Omental fat pad (tissue), 4 donors: ENCODE results near the gene TMUB2. TPM values are rescaled to one million over a fixed set of nuclear protein-coding genes. Genes with fewer than 3 reads are reported as not detected.
"Not testable (repeated sequence)": the region's sequence is repeated elsewhere in the genome, so short reads cannot be mapped to it uniquely, and the experiment has no call there.

Experiments
- ATAC-seq: fragments of 150-250 bp; one replicate; pipeline ENCODE4 v1.9.1; 2016; ENCODE audit warnings: mild to moderate bottlenecking, moderate library complexity; ENCODE audit not compliant: low FRiP score
- DNase-seq: peaks from one replicate; pipeline ENCODE4 v3.0.0-alpha.2; 2019; ENCODE audit warnings: low spot score
- total RNA-seq, 4 donors: library from RNA; depleted of rRNA; stranded (reverse); fragments of >200 nt; gene quantifications; one replicate each; pipeline ENCODE4 v1.1.0, GENCODE V29; 2016
- TF ChIP-seq, protein P1 (sequence below), 3 donors: fragments of 450-650 bp; IDR thresholded peaks; one replicate each; pipeline ENCODE4 v1.5.1; 2016 to 2017; ENCODE audit warnings: antibody characterized with exemption in 3 of 3, mild to moderate bottlenecking in 3 of 3, moderate library complexity in 2 of 3

Gene TMUB2
- total RNA-seq = 10 to 100 TPM; 31.7 to 41.2 (median 35.8) TPM

DNA sequence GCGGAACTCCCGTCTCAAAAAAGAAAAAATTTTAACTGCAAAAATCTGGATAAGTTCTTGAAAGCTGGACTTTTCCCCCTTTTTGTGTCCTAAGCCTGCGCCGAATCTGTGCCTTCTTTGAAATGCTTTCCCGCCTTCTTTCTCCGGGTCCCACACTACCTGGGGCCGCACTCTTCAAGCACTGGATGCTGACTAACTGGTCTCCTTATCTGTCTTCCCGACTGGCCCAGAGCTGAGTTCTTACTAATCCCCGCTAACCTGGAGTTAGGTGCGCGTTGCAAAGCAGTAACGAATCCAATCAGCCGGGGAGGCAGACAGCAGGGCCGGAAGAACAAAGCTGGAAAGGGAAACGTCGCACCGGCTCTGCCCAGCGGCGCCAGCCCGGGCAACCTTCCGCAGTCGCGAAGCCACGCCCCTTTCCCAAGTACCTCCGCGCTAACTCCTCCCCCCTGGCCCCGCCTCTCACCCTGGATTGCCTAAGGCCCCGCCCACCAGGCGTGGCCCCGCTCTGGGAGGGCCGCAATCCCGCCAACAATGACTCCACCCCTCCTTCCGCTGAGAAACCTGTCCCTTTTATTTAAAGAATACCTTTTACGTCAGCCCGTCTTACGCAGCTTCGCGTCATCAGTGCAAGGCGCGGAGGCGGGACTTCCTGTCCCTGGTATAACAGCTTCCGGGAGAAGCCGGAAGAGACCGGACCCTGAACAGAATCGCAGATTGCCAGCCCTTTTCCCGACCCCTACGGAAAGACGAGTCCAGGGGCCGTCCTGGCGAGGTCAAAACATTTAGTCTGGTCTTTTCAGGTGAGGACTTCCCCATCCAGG, at the start of gene TMUB2:
Gene TMUB2, plus strand, starts transcription at position 666 of the 824 bp plus-strand sequence. CDS start 737 bp downstream, outside the sequence.
- TF ChIP-seq, protein P1, sequence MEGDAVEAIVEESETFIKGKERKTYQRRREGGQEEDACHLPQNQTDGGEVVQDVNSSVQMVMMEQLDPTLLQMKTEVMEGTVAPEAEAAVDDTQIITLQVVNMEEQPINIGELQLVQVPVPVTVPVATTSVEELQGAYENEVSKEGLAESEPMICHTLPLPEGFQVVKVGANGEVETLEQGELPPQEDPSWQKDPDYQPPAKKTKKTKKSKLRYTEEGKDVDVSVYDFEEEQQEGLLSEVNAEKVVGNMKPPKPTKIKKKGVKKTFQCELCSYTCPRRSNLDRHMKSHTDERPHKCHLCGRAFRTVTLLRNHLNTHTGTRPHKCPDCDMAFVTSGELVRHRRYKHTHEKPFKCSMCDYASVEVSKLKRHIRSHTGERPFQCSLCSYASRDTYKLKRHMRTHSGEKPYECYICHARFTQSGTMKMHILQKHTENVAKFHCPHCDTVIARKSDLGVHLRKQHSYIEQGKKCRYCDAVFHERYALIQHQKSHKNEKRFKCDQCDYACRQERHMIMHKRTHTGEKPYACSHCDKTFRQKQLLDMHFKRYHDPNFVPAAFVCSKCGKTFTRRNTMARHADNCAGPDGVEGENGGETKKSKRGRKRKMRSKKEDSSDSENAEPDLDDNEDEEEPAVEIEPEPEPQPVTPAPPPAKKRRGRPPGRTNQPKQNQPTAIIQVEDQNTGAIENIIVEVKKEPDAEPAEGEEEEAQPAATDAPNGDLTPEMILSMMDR (IDR thresholded peaks at IDR 0.05) = no peak
- DNase-seq = peak; percentile 95
- ATAC-seq = peak; percentile 95

DNA sequence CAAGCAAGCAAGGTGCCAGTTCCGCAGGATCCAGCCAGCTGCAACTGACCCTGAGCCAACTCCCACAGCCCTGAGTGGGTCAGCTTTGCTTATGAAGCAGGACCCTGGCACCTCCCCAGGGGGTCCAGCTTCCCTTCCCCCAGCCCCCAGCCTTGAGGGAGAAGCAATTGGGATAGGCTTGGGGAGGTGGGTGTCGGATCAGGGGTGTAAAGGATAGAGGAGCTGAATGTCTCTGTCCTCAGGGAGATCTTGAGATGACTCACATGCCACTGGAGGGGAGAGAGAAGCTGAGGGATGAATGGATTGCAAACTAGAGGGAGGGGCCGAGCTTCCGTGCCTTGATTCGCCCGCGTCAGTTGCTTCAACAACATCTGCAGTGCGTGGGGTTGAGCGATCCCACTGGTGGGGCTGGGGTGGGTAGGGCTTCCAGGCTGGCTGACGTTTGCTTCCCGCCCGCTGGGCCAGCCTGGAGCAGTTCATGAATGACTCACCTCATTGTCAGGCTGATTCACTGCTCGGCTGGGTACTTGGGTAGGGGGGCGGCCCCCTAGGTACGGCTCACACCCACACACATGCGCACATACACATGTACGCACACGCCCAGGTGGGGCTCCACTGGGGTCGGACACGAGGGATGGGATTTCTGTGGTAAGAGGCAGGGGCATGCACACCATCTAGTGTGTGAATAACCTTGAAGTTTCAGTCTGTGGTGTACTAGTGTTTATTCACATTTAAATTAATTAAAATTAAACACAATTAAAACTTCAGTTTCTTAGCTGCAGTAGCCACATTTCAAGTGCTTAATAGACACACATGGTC, 48.7 kb upstream of the TMUB2 start:
- ATAC-seq (peak; percentile 98), DNase-seq (peak; percentile 71)
- TF ChIP-seq, protein P1 (IDR thresholded peaks at IDR 0.05) = no peak

DNA sequence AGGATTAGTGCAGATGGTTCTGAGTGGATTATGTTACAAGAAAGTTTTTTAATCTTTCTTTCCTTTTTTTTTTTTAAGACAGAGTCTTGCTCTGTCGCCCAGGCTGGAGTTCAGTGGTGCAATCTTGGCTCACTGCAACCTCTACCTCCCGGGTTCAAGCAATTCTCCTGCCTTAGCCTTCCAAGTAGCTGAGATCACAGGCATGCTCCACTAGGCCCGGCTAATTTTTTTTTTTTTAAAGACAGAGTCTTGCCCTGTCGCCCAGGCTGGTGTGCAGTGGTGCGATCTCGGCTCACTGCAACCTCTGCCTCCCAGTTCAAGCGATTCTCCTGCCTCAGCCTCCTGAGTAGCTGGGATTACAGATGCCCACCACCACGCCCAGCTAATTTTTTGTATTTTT, 42.9 kb upstream of the TMUB2 start:
- ATAC-seq, DNase-seq: not testable (repeated sequence)

DNA sequence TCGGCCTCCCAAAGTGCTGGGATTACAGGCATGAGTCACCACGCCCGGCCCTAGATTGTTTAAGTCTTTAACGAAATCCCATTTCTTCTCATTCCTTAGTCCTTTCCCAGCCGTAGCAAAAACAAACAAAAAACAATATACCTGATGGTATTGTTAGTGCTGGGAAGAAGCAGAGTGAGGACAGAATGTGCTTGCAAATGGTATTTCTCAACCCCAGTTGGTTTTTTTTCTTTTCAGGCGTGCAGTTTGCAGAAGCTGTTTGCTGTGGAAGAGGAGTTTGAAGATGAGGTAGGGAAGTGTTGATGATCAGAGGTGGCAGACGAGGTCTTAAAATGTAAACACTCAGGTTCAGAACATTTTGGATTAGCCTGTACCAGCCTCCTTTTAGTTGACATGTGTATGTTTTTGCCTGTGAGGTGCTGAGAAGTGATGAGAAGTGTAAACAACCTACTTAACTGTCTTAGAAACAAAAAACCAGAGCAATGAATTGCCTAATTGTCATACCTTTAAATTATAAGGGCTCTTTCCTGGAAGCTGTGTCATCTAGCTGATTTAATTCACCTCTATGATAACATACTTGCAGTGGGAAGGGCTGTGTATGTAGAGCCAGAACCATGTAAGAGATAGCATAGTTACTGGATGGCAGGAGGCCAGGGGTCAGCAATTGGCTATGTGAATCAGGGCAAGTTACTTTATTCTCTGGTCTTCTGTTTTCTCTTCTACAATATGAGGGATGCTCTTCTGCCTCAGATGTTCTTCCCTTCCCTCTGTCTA, 41.6 kb upstream of the TMUB2 start:
- ATAC-seq = peak; percentile 77
- TF ChIP-seq, protein P1 (IDR thresholded peaks at IDR 0.05) = no peak

DNA sequence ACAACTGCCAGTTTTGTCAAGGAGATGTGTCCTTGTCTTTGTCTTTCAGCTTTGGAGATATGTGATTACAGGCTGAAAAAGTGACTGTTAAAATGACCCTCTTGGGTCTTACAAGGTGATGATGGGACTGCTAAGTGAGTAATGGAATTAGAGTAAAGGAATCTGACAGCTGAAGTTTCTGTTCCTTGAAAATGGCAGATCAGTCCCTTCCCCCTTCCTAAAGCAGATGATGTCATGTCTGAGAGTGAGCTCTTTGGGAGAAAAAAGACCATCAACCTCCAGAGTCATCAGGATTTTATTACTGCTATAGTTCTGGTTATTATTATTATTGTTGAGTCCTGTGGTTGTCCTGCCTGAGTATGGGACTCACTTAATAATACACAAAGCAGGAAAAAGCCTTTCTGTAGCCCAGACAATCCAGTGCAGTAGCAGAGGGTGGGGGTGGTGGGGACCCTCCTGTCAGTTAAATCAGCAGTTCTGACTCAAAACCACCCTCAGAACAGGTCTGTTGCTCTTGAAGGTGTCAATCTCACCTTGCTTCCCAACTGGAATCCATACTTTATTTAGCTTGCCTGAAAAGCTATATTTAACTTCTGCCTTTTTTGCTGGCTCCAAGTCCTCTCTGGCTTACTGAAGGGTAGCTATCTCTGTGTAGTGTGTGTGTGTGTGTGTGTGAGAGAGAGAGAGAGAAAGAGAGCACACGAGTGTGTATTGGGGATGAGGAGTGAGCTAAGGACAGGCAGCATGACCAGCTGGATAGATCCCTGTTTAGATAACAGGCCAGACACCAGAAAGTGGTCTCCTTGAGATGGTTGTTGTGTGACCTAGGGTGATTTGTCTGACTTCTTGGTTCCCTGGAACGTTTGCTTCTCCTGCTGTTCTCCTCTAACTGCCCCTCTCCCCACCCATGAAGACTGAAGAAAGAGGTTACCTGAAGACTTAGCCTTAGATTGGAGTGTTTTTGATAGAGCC, 40.1 kb upstream of the TMUB2 start:
- DNase-seq = no peak
- TF ChIP-seq, protein P1 (IDR thresholded peaks at IDR 0.05) = no peak
- no peak for ATAC-seq

More for the DNA sequence above, 41.6 kb upstream of the TMUB2 start:
- peak; percentile 57 for DNase-seq

DNA sequence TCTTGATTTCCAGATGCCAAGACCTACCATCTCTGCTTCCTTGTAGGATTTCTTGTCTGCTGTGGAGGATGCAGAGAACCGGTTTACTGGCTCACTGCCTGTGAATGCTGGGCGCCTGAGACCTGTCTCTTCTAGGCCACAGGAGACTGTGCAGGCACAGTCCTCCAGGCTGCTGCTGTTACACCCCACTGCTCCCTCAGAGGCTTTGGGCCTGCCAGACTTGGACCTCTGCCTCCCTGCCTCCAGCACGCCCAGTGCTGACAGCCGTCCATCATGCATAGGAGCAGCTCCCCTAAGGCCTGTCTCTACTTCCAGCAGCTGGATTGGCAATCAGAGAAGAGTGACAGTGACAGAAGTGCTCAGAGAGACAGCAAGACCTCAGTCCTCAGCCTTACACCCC, 39.0 kb upstream of the TMUB2 start:
- TF ChIP-seq, protein P1 (IDR thresholded peaks at IDR 0.05) = no peak
- DNase-seq (no peak), ATAC-seq (no peak)

DNA sequence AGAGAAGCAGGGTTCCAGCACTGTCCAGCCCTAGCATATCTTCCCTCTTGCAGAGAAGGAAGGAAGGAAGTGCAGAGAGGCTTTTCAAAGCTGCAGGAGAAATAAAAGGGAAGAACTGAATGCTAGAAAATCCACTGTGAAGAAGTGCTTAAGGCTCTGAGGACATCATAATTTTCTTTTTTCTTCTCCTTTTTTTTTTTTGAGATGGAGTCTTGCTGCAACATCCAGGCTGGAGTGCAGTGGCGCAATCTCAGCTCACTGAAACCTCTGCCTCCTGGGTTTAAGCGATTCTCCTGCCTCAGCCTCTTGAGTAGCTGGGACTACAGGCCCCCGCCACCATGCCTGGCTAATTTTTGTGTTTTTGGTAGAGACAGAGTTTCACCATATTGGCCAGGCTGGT, 37.7 kb upstream of the TMUB2 start:
- not testable (repeated sequence) for DNase-seq, ATAC-seq
